Activated CD4-positive, alpha-beta T cell treated with anti-CD3 and anti-CD28 coated beads, Interleukin-2, amount 50 U/mL, for 16 hours (primary cell): ENCODE data around the gene NNAT.
"Not testable (repeated sequence)": the region's sequence is repeated elsewhere in the genome, so short reads cannot be mapped to it uniquely, and the experiment has no call there.

ENCODE experiments used
- DNase-seq: peaks from one replicate; pipeline ENCODE4 v3.0.0-alpha.2; 2020

The NNAT gene

DNA sequence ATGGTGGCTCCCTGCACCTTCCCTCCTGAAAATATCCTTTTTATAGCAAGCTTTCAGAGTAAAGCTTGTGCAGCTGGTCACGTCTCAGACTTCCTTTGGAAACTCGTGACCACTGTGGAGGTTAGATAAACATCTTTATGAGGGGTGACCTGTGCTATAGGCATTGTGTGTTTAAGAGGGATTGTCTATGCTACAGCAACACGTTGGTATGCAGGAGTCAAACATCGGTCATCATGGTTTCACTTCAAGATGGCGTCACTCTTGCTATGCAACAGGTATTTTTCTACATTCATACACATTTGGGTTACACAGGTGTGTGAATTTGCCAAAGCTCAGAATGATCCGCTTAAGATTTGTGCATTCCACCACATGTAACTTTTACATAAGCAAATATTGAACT is 21.2 kb downstream of the NNAT start:
- no peak for DNase-seq

- no peak for DNase-seq
These were observed 22.8 kb downstream of the NNAT start for GRCh38 chr20:37543828-37544227.

GRCh38 chr20:37544386-37544785 is 23.3 kb downstream of the NNAT start:
- DNase-seq = no peak

DNA sequence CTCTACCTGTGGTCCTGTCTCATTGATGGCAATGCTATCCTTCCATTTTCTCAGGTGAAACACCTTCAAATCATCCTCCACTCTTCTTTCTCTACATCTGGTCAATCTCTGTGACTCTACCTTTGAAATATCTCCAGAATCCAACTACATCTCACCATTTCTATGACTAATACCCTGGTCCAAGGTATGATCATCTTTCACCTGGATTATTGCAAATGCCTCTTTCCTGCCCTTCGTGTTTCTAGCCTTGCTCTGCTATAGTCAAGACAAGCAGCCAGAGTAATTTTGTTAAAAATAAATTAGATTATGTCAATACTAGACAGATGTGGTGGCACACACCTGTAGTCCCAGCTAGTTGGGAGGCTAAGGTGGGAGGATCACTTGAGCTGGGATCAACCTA is 24.5 kb downstream of the NNAT start:
- no peak for DNase-seq

- DNase-seq = no peak
These were observed 26.9 kb downstream of the NNAT start for GRCh38 chr20:37547912-37548311.

GRCh38 chr20:37550101-37550920 is 29.3 kb downstream of the NNAT start:
- not testable (repeated sequence) for DNase-seq

- DNase-seq = not testable (repeated sequence)
These were observed 30.6 kb downstream of the NNAT start for GRCh38 chr20:37551660-37552059.

DNA sequence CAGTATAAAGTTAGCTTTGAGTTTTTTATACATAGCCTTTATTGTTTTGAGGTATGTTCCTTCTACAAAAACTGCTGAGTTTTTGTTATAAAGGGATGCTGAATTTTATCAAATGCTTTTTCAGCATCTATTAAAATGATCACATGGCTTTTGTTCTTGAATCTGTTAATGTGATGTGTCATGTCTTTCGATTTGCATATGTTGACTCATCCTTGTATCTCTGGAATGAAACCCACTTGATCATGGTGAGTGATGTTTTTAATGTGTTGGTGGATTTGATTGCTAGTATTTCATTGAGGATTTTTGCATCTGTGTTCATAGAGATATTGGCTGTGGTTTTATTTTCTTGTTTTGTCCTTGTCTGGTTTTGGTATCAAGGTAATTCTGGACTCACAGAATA is 31.4 kb downstream of the NNAT start:
- peak; percentile 35 for DNase-seq

- DNase-seq = not testable (repeated sequence)
These were observed 33.8 kb downstream of the NNAT start for GRCh38 chr20:37554721-37555298.

DNA sequence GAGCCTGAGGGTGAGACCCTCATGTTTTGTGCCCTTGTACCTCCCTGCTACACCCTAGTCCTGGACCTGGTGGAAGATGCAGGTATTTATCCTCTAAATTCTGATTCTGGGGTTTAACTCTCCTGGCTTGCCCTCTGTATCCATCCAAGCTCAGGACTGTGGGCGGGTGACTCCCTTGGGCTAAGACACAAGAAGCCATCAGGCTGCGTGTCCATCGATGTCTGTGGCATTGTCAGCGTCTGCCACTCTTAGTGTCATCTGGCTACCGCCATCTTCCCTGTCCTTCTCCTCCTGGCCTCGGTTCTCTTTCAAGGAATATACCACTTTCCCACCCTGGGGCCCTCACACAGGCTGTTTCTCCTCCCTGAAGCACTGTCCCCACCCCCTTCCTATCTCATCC is 35.5 kb downstream of the NNAT start:
- DNase-seq = no peak

DNA sequence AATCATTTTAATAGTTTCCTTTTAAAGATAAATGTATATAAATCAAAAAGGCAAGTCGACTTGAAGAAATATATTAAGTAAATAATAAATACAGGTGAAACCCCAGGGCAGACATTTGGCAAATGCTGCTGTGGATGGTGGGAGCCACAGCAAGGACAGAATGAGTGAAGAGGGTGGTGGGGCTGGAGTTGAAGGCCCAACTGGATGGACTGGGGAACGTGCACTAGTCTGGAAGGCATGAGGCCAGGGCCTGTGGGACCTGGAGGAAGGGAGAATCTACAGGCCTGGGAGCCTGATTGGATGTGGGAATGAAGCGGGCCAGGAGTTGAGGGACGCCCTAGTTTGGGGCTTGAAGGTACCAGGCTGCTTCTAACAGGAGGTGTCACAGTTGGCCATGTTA is 37.3 kb downstream of the NNAT start:
- DNase-seq = no peak

DNA sequence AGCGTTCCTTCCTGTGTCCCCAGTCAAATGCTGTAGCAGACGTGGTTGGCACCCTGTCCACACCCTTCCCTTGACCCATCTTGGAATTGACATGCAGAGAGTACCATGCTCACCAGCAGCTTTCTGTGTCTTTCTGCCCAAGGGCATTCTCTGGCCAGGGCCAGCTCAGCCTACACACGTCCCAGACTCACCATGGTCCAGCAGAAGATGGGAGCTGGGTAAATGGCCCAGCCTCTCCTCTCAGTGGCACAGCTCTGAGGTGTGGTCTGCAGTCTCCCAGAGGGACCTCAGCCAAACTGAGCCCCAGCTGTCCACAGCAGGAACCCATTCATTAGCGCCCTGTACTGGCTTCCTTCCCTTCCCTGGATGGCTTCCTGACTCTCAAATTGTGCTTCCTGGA is 37.7 kb downstream of the NNAT start:
- DNase-seq = no peak

- DNase-seq = no peak
These were observed 38.4 kb downstream of the NNAT start for GRCh38 chr20:37559312-37560027.

- no peak for DNase-seq
These were observed 39.6 kb downstream of the NNAT start for GRCh38 chr20:37560629-37561028.

- DNase-seq = no peak
These were observed 41.8 kb downstream of the NNAT start for GRCh38 chr20:37562695-37563480.

GRCh38 chr20:37564016-37564387 is 43.0 kb downstream of the NNAT start:
- no peak for DNase-seq

- peak; percentile 51 for DNase-seq
These were observed 43.5 kb downstream of the NNAT start for GRCh38 chr20:37564388-37565133.

DNA sequence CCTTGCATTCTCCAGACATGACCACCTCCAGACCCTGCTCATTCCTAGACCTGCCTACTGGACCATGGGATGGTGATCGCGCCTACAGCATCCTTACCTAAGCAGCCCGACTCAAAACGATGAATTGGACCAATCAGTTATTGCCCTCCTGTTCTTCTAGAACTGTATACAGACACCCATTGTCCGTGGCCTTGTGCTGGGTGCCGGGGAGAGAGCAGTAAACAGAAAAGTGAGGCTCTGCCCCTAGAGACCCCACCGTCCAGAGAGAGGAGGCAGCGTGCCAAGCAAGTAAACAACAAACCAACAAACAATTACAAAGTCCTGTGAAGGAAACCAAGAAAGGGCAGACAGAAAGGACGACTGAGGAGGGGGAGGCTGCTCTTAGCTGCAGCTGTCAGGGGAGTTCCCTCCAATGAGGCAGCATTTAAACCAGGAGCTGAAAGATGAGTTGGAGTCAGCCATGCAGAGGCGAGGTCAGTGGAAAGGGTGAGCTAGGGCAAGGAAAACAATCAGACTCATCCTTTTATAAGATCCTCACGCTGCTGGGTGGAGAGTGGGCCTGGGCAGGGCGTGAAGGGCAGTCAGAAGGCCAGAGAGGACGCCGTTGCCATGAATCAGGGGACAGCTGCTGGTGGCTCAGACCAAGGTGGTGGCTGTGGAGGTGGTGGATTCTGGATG is 44.2 kb downstream of the NNAT start:
- DNase-seq = no peak

GRCh38 chr20:37566590-37567330 is 45.7 kb downstream of the NNAT start:
- no peak for DNase-seq

DNA sequence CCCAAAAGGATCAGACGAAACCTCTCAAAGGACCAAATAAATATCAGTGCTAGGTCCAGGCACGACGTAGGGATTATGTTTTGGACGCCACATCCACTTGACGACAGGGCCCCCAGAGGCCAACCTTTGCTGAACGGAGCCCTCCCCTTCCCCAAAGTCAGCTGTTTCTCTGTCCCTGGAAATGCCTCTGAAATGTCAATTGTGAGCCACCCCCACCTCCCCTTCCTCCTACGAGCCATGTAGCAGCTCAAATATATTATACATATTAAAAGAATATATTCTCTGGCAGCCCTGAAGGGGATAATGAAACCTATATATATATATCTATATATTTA is 46.2 kb downstream of the NNAT start:
- DNase-seq = no peak
